PC-3 (cell line): Measurements from ENCODE around the gene MYO9A. TPM values are rescaled to one million over a fixed set of nuclear protein-coding genes. Genes with fewer than 3 reads are reported as not detected.

Experiments
- ATAC-seq: fragments of 200-7000 bp; cut with Tn5 transposase; 2 replicates; pipeline ENCODE4 v1.9.1; 2020; ENCODE audit warnings: mild to moderate bottlenecking, moderate library complexity
- BruUV-seq: library from RNA; stranded (reverse); fragments of 400-500 nt; replicated peaks from 2 replicates; lab custom pipeline; 2021; lab: Mats Ljungman, UMichigan
- CTCF ChIA-PET: fragments of 300-600 bp; sonication (Branson Sonifier 250); formaldehyde crosslinking; loops from one replicate; lab custom pipeline; 2022; ENCODE audit warnings: antibody characterized with exemption; lab: Charles Lee
- POLR2A ChIA-PET: fragments of 300-600 bp; sonication (Branson Sonifier 250); formaldehyde crosslinking; loops from one replicate; lab custom pipeline; 2022; ENCODE audit warnings: antibody characterized with exemption; ENCODE audit not compliant: unreplicated experiment; lab: Charles Lee
- DNase-seq: peaks from one replicate; pipeline ENCODE4 v3.0.0-alpha.2; 2015
- H2AFZ ChIP-seq: fragments of 300-600 bp; sonication (generic); 2 replicates; pipeline ENCODE4 v1.6.0; 2016; ENCODE audit warnings: antibody characterized with exemption, low read length
- H3F3A ChIP-seq: fragments of 300-600 bp; sonication (generic); one replicate; pipeline ENCODE4 v1.6.0; 2017; ENCODE audit warnings: antibody characterized with exemption, low read length, control low read depth, mild to moderate bottlenecking; ENCODE audit not compliant: unreplicated experiment
- H3K27ac ChIP-seq: fragments of 300-600 bp; sonication (generic); 2 replicates; pipeline ENCODE4 v1.5.1; 2016; ENCODE audit warnings: mild to moderate bottlenecking, low read length
- H3K27me3 ChIP-seq: fragments of 300-600 bp; sonication (generic); 2 replicates; pipeline ENCODE4 v1.6.1; 2016; ENCODE audit warnings: low read length, mixed read lengths
- H3K36me3 ChIP-seq: fragments of 300-600 bp; sonication (generic); 2 replicates; pipeline ENCODE4 v1.6.1; 2016; ENCODE audit warnings: low read depth, mixed run types, low read length, mixed read lengths
- H3K4me1 ChIP-seq: fragments of 300-600 bp; sonication (generic); 2 replicates; pipeline ENCODE4 v1.5.1; 2016; ENCODE audit warnings: low read length; ENCODE audit not compliant: insufficient read depth
- H3K4me2 ChIP-seq: fragments of 300-600 bp; sonication (generic); 2 replicates; pipeline ENCODE4 v1.6.0; 2016; ENCODE audit warnings: low read length
- H3K4me3 ChIP-seq: fragments of 300-600 bp; sonication (generic); 2 replicates; pipeline ENCODE4 v1.5.1; 2016; ENCODE audit warnings: mild to moderate bottlenecking, low read length, mixed read lengths
- H3K79me2 ChIP-seq: fragments of 300-600 bp; sonication (generic); 2 replicates; pipeline ENCODE4 v1.6.1; 2017; ENCODE audit warnings: low read length, mixed read lengths
- H3K9ac ChIP-seq: fragments of 300-600 bp; sonication (generic); 2 replicates; pipeline ENCODE4 v1.6.0; 2016; ENCODE audit warnings: mild to moderate bottlenecking, low read length
- H3K9me2 ChIP-seq: fragments of 300-600 bp; sonication (generic); replicated peaks from 2 replicates; pipeline ENCODE4 v1.6.1; 2016; ENCODE audit warnings: mixed run types, low read length, mixed read lengths
- H3K9me3 ChIP-seq: fragments of 300-600 bp; sonication (generic); 2 replicates; pipeline ENCODE4 v1.6.1; 2016; ENCODE audit warnings: low read length, mixed read lengths
- H4K20me1 ChIP-seq: fragments of 300-600 bp; sonication (generic); 2 replicates; pipeline ENCODE4 v1.6.1; 2016; ENCODE audit warnings: low read length, mixed read lengths
- EZH2 ChIP-seq: fragments of 300-600 bp; sonication (generic); IDR thresholded peaks from one replicate; pipeline ENCODE4 v1.6.1; 2017; ENCODE audit warnings: antibody characterized with exemption, mild to moderate bottlenecking, low read length; ENCODE audit not compliant: unreplicated experiment
- EZH2phosphoT487 ChIP-seq: fragments of 300-600 bp; sonication (generic); IDR thresholded peaks from 2 replicates; pipeline ENCODE4 v1.6.1; 2018; ENCODE audit warnings: mild to moderate bottlenecking, antibody characterized with exemption, low read length, borderline replicate concordance
- intact Hi-C: fragments of 100-400 bp; cut with micrococcal nuclease; formaldehyde crosslinking; loops from 2 replicates; pipeline ENCODE4 v1.9.0; 2023
- total RNA-seq: library from RNA; depleted of rRNA; stranded (reverse); fragments of >200 nt; gene quantifications from 2 replicates; pipeline ENCODE4 v1.2.3, GENCODE V29; 2014
- TF ChIP-seq, protein P1 (sequence below): fragments of 300-600 bp; sonication (generic); conservative IDR thresholded peaks from 2 replicates; pipeline ENCODE4 v1.5.1; 2017; ENCODE audit warnings: antibody characterized with exemption, low read depth, mild to moderate bottlenecking, low read length

MYO9A gene
- total RNA-seq, 1 experiment from 2014 or later, result 18.3 TPM

GRCh38 chr15:71830981-71831380 is 287.0 kb downstream of the MYO9A start:
- Histone ChIP-seq H4K20me1 (no peaks in the 10 kb centered on the region), H3K9ac (no peak overlapping the region), H3K4me1 (no peaks in the 10 kb centered on the region), H3K27me3 (no peaks in the 10 kb centered on the region), H3K9me3 (no peaks in the 10 kb centered on the region), H3K4me2 (no peak overlapping the region), H2AFZ (no peak overlapping the region), H3K36me3 (peaks cover 12% of the 10 kb centered on the region), H3K9me2 (no peaks in the 10 kb centered on the region), H3K4me3 (no peak overlapping the region), H3F3A (no peaks in the 10 kb centered on the region), H3K79me2 (no peaks in the 10 kb centered on the region), H3K27ac (no peak overlapping the region)
- ChIA-PET POLR2A (no interaction called here), CTCF (no interaction called here)
- no peak for ATAC-seq
- TF ChIP-seq, protein P1, sequence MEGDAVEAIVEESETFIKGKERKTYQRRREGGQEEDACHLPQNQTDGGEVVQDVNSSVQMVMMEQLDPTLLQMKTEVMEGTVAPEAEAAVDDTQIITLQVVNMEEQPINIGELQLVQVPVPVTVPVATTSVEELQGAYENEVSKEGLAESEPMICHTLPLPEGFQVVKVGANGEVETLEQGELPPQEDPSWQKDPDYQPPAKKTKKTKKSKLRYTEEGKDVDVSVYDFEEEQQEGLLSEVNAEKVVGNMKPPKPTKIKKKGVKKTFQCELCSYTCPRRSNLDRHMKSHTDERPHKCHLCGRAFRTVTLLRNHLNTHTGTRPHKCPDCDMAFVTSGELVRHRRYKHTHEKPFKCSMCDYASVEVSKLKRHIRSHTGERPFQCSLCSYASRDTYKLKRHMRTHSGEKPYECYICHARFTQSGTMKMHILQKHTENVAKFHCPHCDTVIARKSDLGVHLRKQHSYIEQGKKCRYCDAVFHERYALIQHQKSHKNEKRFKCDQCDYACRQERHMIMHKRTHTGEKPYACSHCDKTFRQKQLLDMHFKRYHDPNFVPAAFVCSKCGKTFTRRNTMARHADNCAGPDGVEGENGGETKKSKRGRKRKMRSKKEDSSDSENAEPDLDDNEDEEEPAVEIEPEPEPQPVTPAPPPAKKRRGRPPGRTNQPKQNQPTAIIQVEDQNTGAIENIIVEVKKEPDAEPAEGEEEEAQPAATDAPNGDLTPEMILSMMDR, result no peak
- no peak for TF ChIP-seq EZH2phosphoT487
- TF ChIP-seq EZH2, result no peak
- BruUV-seq, result no TSS peak
- DNase-seq, result no peak
- intact Hi-C loops, result loop anchor here (10.0 kb wide), 1 partner anchor 324 kb away; no protein-coding TSS in a partner anchor

DNA sequence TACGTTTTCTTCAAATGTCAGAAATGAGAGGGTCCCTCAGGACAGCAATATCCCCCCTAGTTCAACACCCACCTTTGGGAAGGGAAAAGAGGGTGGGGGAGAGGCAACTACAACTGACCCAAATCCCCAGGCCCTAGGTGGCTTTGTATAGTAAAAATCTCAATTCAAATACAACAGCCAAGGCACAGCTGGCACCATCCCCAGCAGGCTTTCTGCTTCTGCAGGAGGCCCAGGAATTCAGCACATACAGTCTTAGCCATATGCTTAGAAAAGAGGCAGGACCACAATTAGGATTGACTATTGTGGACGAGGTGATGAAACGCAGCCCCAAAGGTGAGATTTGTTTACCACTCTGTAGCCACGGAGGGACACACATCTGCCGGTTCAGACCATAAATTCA is 291.8 kb downstream of the MYO9A start:
- Histone ChIP-seq H3K36me3 (peaks cover 27% of the 10 kb centered on the region), H3K4me3 (no peak overlapping the region), H3K9ac (no peak overlapping the region), H4K20me1 (no peaks in the 10 kb centered on the region), H3K9me2 (no peaks in the 10 kb centered on the region), H3K27me3 (no peaks in the 10 kb centered on the region), H3K79me2 (no peaks in the 10 kb centered on the region), H3K27ac (no peak overlapping the region), H3K4me1 (no peaks in the 10 kb centered on the region), H3K9me3 (0 out of 2 replicates have a peak, but pooled peaks cover 7% of the 10 kb centered on the region), H3F3A (no peaks in the 10 kb centered on the region), H3K4me2 (no peak overlapping the region), H2AFZ (no peak overlapping the region)
- CTCF ChIA-PET, result no interaction called here
- ATAC-seq (no peak), DNase-seq (no peak)
- intact Hi-C loops, result no loop called here
- POLR2A ChIA-PET, result no interaction called here
- TF ChIP-seq, protein P1, result no peak
- TF ChIP-seq EZH2phosphoT487 (no peak), EZH2 (no peak)
- BruUV-seq, result no TSS peak

DNA sequence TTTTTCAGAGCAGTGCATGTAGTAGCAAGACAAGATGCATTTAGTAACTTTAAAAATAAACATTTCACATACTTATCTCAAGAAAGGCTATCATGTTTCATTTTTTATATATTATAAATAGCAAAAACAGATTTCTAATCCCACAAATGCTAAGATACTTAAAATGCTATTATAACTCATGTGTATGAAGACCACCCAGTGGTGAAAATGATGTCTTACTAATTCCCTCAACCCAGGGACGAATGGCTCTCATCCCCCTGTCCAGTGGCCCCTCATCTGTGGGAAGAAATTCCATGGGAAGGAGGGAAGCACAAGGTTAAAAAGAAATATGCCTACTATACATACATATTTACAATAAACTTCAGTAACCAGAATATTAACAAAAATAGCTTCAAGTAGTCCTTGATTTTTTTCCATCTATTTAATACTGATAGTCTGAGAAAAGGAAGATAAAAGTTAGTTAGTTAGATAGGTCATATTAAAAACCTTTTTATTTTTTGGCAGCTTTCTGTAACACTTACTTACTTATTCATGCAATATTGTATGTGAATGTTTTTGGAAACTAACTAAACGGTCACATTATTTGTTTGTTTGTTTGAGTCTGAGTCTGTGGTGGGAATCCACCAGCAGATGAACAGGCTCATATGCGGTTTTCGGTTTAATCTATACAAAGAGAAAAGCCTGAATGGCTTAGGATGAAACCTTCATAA is 292.8 kb downstream of the MYO9A start:
- Histone ChIP-seq H3K36me3 (peaks cover 27% of the 10 kb centered on the region), H3K4me2 (no peak overlapping the region), H3K27ac (no peak overlapping the region), H3K4me1 (no peaks in the 10 kb centered on the region), H3K27me3 (no peaks in the 10 kb centered on the region), H3K79me2 (no peaks in the 10 kb centered on the region), H3K4me3 (no peak overlapping the region), H4K20me1 (no peaks in the 10 kb centered on the region), H3K9me3 (0 out of 2 replicates have a peak, but pooled peaks cover 7% of the 10 kb centered on the region), H3K9ac (no peak overlapping the region), H2AFZ (no peak overlapping the region), H3K9me2 (no peaks in the 10 kb centered on the region), H3F3A (no peaks in the 10 kb centered on the region)
- TF ChIP-seq, protein P1, result no peak
- ATAC-seq, result no peak
- CTCF ChIA-PET, result no interaction called here
- no peak for DNase-seq
- POLR2A ChIA-PET, result no interaction called here
- BruUV-seq, result no TSS peak
- intact Hi-C loops, result no loop called here
